ENCODE results near the gene SATL1. TPM values are rescaled to one million over a fixed set of nuclear protein-coding genes. Genes with fewer than 3 reads are reported as not detected.
"Not testable (repeated sequence)": the region's sequence is repeated elsewhere in the genome, so short reads cannot be mapped to it uniquely, and the experiment has no call there.

Gene SATL1
- polyA plus RNA-seq (2013, experiment 1 of 2) = not detected
- 0.03 TPM for polyA plus RNA-seq (2013, experiment 2 of 2)

- no peak within 1 kb of the TSS for H2BK5ac ChIP-seq (ENCODE audit: low read depth, low read length, poor library complexity, severe bottlenecking)
- H4K91ac ChIP-seq (ENCODE audit: low read length) = peak within 1 kb of the TSS; percentile 59
- under 1% methylated on average over 44 of the region's 65 CpGs for WGBS
- no peaks in the 10 kb centered on the region for H3K36me3 ChIP-seq (ENCODE audit: control insufficient read depth in 1 of 2, insufficient read depth in 2 of 2, low read depth in 1 of 2, low read length in 2 of 2)
- peak within 1 kb of the TSS in 1 of 2 experiments; percentile 67 for H3K4ac ChIP-seq (ENCODE audit: low read depth in 1 of 2, low read length in 2 of 2)
- peak within 1 kb of the TSS; percentile 42 for H4K8ac ChIP-seq (ENCODE audit: low read length)
- no peak within 1 kb of the TSS for H2BK120ac ChIP-seq (ENCODE audit: low read depth, low read length)
- H3K9ac ChIP-seq (ENCODE audit: low read length) = peak within 1 kb of the TSS; percentile 59
- no peak within 1 kb of the TSS for H2BK15ac ChIP-seq (ENCODE audit: low read depth, poor library complexity, severe bottlenecking)
- H3K27ac ChIP-seq (ENCODE audit: low read length, poor library complexity, severe bottlenecking) = no peak within 1 kb of the TSS
- no peak within 1 kb of the TSS for H3K23ac ChIP-seq (ENCODE audit: low read length in 2 of 2)
- peaks cover 0 to 6% of the 10 kb centered on the region in 2 experiments for H3K27me3 ChIP-seq (ENCODE audit: control insufficient read depth in 1 of 2, insufficient read depth in 1 of 2, low read length in 2 of 2)
- no peaks in the 10 kb centered on the region for H3K9me3 ChIP-seq (ENCODE audit: control insufficient read depth, low read length)
- H2BK12ac ChIP-seq (ENCODE audit: low read length in 2 of 2) = no peak within 1 kb of the TSS
- peak within 1 kb of the TSS; percentile 65 for H3K4me2 ChIP-seq (ENCODE audit: low read length, poor library complexity, severe bottlenecking)
- peak; percentile 72 for DNase-seq
- no peaks in the 10 kb centered on the region for H3K4me1 ChIP-seq (ENCODE audit: control insufficient read depth, insufficient read depth, low read depth, low read length)
- H3K79me1 ChIP-seq (replicated peaks; ENCODE audit: low read length, poor library complexity, severe bottlenecking) = no peaks in the 10 kb centered on the region
- peak within 1 kb of the TSS; percentile 67 to 69 for H3K4me3 ChIP-seq (ENCODE audit: insufficient read depth in 1 of 2, low read depth in 1 of 2, low read length in 2 of 2)
- H3K18ac ChIP-seq (ENCODE audit: low read depth in 1 of 2, low read length in 2 of 2) = peak within 1 kb of the TSS in 1 of 2 experiments; percentile 73
- peak within 1 kb of the TSS in 1 of 2 experiments; percentile 41 for H3K14ac ChIP-seq (ENCODE audit: low read length in 2 of 2)
- peak within 1 kb of the TSS; percentile 53 for H2AFZ ChIP-seq (ENCODE audit: low read depth, low read length)
- no peak within 1 kb of the TSS for H2AK5ac ChIP-seq (ENCODE audit: low read length, severe bottlenecking)
Measured at GRCh38 chrX:85243761-85244449, at the start of gene SATL1, which contains the start of gene ZNF711. Gene SATL1 (minus strand): TSS chrX:85243779. CDS start chrX:85108968, 134,811 bp downstream. Gene ZNF711 (plus strand): TSS chrX:85243991. CDS start chrX:85247573, 3,582 bp downstream.

- Histone ChIP-seq H3K9ac (ENCODE audit: low read length) (no peak overlapping the region), H3K18ac (ENCODE audit: low read depth in 1 of 2, low read length in 2 of 2) (no peak overlapping the region), H2BK5ac (ENCODE audit: low read depth, low read length, poor library complexity, severe bottlenecking) (no peak overlapping the region), H3K4me1 (ENCODE audit: control insufficient read depth, insufficient read depth, low read depth, low read length) (no peaks in the 10 kb centered on the region), H4K8ac (ENCODE audit: low read length) (no peak overlapping the region), H3K27ac (ENCODE audit: low read length, poor library complexity, severe bottlenecking) (no peak overlapping the region), H2BK120ac (ENCODE audit: low read depth, low read length) (no peak overlapping the region), H3K27me3 (ENCODE audit: control insufficient read depth in 1 of 2, insufficient read depth in 1 of 2, low read length in 2 of 2) (no peaks in the 10 kb centered on the region), H3K79me1 (replicated peaks; ENCODE audit: low read length, poor library complexity, severe bottlenecking) (no peaks in the 10 kb centered on the region), H4K91ac (ENCODE audit: low read length) (no peak overlapping the region), H3K9me3 (ENCODE audit: control insufficient read depth, low read length) (peaks cover 12% of the 10 kb centered on the region), H2BK12ac (ENCODE audit: low read length in 2 of 2) (no peak overlapping the region), H2BK15ac (ENCODE audit: low read depth, poor library complexity, severe bottlenecking) (no peak overlapping the region), H3K36me3 (ENCODE audit: control insufficient read depth in 1 of 2, insufficient read depth in 2 of 2, low read depth in 1 of 2, low read length in 2 of 2) (no peaks in the 10 kb centered on the region), H3K14ac (ENCODE audit: low read length in 2 of 2) (no peak overlapping the region), H3K4me2 (ENCODE audit: low read length, poor library complexity, severe bottlenecking) (no peak overlapping the region), H3K4me3 (ENCODE audit: insufficient read depth in 1 of 2, low read depth in 1 of 2, low read length in 2 of 2) (no peak overlapping the region), H2AK5ac (ENCODE audit: low read length, severe bottlenecking) (no peak overlapping the region), H3K23ac (ENCODE audit: low read length in 2 of 2) (no peak overlapping the region), H3K4ac (ENCODE audit: low read depth in 1 of 2, low read length in 2 of 2) (no peak overlapping the region), H2AFZ (ENCODE audit: low read depth, low read length) (no peak overlapping the region)
- no peak for DNase-seq
- 100% methylated on average over 2 of the region's 7 CpGs for WGBS
Measured at GRCh38 chrX:85288992-85289723, 45.6 kb upstream of the SATL1 start.

GRCh38 chrX:85285286-85285685 is 41.7 kb upstream of the SATL1 start:
- H3K23ac ChIP-seq (ENCODE audit: low read length in 2 of 2); H3K14ac ChIP-seq (ENCODE audit: low read length in 2 of 2); H4K91ac ChIP-seq (ENCODE audit: low read length); H2BK5ac ChIP-seq (ENCODE audit: low read depth, low read length, poor library complexity, severe bottlenecking); H3K27me3 ChIP-seq (ENCODE audit: control insufficient read depth in 1 of 2, insufficient read depth in 1 of 2, low read length in 2 of 2); H2AFZ ChIP-seq (ENCODE audit: low read depth, low read length); H3K4me3 ChIP-seq (ENCODE audit: insufficient read depth in 1 of 2, low read depth in 1 of 2, low read length in 2 of 2); DNase-seq; H3K18ac ChIP-seq (ENCODE audit: low read depth in 1 of 2, low read length in 2 of 2); H3K9ac ChIP-seq (ENCODE audit: low read length); H4K8ac ChIP-seq (ENCODE audit: low read length); H2BK12ac ChIP-seq (ENCODE audit: low read length in 2 of 2); H3K4ac ChIP-seq (ENCODE audit: low read depth in 1 of 2, low read length in 2 of 2); H3K4me1 ChIP-seq (ENCODE audit: control insufficient read depth, insufficient read depth, low read depth, low read length); H2BK15ac ChIP-seq (ENCODE audit: low read depth, poor library complexity, severe bottlenecking); H2BK120ac ChIP-seq (ENCODE audit: low read depth, low read length); H3K36me3 ChIP-seq (ENCODE audit: control insufficient read depth in 1 of 2, insufficient read depth in 2 of 2, low read depth in 1 of 2, low read length in 2 of 2); H3K79me1 ChIP-seq (replicated peaks; ENCODE audit: low read length, poor library complexity, severe bottlenecking); H3K9me3 ChIP-seq (ENCODE audit: control insufficient read depth, low read length); H3K27ac ChIP-seq (ENCODE audit: low read length, poor library complexity, severe bottlenecking); H2AK5ac ChIP-seq (ENCODE audit: low read length, severe bottlenecking); H3K4me2 ChIP-seq (ENCODE audit: low read length, poor library complexity, severe bottlenecking): not testable (repeated sequence)
- WGBS = 100% methylated on average over 3 of the region's 6 CpGs

Measured in mesenchymal stem cell (in vitro differentiated cells and primary cell).